GM12865 (cell line): ENCODE data around the gene OR5M3.
A peak's percentile ranks its signal among the peaks of the same experiment; 100 is the strongest.

Experiments used
- DNase-seq: peaks from one replicate; pipeline ENCODE4 v3.0.0; 2010; ENCODE audit warnings: low read depth
- H3K4me3 ChIP-seq: 2 replicates; pipeline ENCODE4 v1.5.1; 2011; ENCODE audit warnings: mild to moderate bottlenecking, low read depth, low read length, control low read depth
- TF ChIP-seq, protein P1 (sequence below): IDR thresholded peaks from 2 replicates; pipeline ENCODE4 v1.5.1; 2011; ENCODE audit warnings: low read length, control low read depth, low read depth, inconsistent platforms; ENCODE audit not compliant: insufficient read depth; ENCODE audit errors: missing control alignments

The OR5M3 gene

DNA sequence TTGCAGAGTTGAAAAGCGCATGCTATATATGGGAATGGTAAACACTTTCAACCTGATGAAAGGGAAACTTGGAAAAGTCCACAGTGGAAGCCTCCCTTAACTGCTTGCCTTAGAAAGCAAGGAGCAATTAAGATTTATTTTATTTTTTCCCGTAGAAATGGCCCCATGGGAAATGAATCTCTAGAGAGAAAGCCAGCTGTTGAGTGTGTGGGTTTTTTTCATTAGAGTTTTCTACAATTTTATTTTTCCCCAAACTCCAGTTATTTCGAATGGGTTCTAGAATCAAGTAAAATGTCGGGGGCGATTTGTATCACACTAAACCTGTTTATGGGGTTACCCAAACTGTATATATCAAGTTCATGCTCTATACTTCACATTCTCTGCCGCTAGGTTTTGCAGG lies at the start of gene OR5M3:
TSS of gene OR5M3 (minus strand) at position 101 of the 400 bp plus-strand sequence. CDS start 2,855 bp downstream, outside the sequence.
- DNase-seq, result no peak
- TF ChIP-seq, protein P1, sequence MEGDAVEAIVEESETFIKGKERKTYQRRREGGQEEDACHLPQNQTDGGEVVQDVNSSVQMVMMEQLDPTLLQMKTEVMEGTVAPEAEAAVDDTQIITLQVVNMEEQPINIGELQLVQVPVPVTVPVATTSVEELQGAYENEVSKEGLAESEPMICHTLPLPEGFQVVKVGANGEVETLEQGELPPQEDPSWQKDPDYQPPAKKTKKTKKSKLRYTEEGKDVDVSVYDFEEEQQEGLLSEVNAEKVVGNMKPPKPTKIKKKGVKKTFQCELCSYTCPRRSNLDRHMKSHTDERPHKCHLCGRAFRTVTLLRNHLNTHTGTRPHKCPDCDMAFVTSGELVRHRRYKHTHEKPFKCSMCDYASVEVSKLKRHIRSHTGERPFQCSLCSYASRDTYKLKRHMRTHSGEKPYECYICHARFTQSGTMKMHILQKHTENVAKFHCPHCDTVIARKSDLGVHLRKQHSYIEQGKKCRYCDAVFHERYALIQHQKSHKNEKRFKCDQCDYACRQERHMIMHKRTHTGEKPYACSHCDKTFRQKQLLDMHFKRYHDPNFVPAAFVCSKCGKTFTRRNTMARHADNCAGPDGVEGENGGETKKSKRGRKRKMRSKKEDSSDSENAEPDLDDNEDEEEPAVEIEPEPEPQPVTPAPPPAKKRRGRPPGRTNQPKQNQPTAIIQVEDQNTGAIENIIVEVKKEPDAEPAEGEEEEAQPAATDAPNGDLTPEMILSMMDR, result no peak
- H3K4me3 ChIP-seq, result no peak within 1 kb of the TSS

GRCh38 chr11:56522008-56522407 lies 48.9 kb upstream of the OR5M3 start:
- peak; percentile 18 for DNase-seq
- H3K4me3 ChIP-seq, result no peak overlapping the region
- TF ChIP-seq, protein P1, result peak; percentile 6

DNA sequence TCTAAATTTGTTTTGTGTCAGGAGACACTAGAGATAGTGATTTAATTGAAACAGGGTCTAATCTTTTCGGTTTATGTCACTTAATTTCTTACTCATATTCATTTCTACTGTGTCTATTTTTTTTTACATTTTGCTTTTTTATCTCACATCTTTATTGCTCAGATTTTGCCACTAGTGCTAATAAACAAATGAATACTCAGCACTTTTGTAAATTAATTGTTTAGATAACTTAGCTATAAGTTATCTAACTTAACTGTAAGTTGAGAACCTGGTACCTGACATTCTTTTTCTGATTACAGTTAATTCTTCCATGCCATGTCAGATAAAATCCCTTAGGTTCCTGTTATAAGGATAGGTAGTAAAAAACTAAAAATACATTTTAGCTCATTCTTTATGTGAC lies 40.1 kb upstream of the OR5M3 start:
- H3K4me3 ChIP-seq, result no peak overlapping the region
- no peak for DNase-seq
- TF ChIP-seq, protein P1, result no peak

DNA sequence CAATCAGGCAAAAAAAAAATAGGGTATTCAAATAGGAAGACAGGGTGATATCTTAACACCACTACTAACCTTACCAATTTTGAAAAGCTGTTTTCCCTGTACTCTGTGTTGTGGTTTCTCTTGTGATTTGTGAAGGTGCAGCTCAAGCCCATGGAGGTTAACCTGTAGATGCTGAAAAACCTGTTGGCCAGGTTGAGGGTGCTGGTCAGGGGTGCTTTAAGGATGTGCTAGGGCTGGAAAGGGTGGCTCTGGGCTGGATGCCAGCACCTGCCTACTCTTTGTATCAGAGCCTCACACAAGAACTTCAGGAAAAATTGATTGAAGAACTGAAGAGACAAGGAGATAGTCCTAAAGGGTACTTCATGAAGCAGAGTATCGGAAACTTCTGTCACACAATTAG lies 36.3 kb upstream of the OR5M3 start:
- no peak for DNase-seq
- no peak overlapping the region for H3K4me3 ChIP-seq
- TF ChIP-seq, protein P1, result no peak

DNA sequence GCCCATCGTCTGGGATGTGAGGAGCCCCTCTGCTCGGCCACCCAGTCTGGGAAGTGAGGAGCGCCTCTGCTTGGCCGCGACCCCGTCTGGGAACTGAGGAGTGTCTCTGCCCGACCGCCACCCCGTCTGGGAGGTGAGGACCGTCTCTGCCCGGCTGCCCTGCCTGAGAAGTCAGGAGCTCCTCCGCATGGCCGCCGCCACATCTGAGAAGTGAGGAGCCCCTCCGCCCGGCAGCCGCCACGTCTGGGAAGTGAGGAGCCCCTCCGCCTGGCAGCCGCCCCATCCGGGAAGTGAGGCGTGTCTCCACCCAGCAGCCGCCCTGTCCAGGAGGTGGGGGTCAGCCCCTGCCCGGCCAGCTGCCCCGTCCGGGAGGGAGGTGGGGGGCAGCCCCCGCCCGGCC lies 23.9 kb upstream of the OR5M3 start:
- TF ChIP-seq, protein P1, result no peak
- no peak for DNase-seq

DNA sequence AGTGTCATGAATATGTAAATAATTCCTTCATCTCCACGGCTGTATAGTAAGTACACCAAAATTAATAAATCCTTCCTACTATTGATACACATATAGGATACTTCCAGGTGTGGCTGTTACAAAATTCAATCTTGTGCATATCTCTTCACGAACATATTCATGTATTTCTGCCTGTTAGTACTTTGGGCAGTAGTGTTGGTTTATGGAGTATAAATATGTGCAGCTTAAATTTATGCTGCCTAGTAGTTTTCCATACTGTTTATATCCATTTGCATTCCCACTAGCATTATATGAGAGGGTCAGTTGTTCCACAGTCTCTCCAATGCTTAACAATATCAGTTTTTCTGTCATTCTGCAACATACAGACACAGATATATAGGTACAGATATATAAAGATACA lies 22.0 kb upstream of the OR5M3 start:
- no peak overlapping the region for H3K4me3 ChIP-seq
- TF ChIP-seq, protein P1, result no peak
- no peak for DNase-seq

More for the DNA sequence above, 23.9 kb upstream of the OR5M3 start:
- no peak overlapping the region for H3K4me3 ChIP-seq

DNA sequence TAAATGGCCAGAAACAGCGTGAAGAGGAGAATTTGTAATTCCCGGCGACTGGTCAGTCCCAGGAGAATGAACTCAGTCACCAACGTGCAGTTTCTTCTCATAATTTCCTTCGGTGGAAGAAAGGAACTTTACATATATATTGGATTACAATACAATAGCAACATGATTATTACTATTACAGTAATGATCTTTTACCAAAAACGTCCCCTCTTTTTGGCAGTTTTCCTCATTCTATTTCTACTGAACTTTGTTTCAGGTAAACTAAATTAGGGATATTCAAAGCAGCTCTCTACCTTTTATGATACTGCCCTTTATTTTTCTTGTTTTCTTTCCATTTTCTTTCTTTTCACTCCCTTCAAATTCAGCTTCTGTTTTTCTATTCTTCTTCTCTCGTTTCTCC lies 18.1 kb upstream of the OR5M3 start, which contains the start of gene OR5M8:
TSS of gene OR5M8 (minus strand) at position 101 of the 400 bp plus-strand sequence. CDS start at position 101, 0 bp downstream.
- no peak within 1 kb of the TSS for H3K4me3 ChIP-seq
- TF ChIP-seq, protein P1, result no peak
- DNase-seq, result no peak
